Renal cortex interstitium (tissue), 11 donors: ENCODE measurements around the gene POU2F2. TPM values are rescaled to one million over a fixed set of nuclear protein-coding genes. Genes with fewer than 3 reads are reported as not detected.
A peak's percentile ranks its signal among the peaks of the same experiment; 100 is the strongest.
"Not testable (repeated sequence)": the region's sequence is repeated elsewhere in the genome, so short reads cannot be mapped to it uniquely, and the experiment has no call there.

ENCODE experiments used
- DNase-seq, 11 donors: peaks; one replicate each; pipeline ENCODE4 v3.0.0-alpha.2; 2013; ENCODE audit warnings: low read depth in 9 of 11, low spot score in 4 of 11; ENCODE audit errors: extremely low read depth in 1 of 11
- polyA plus RNA-seq, 3 donors: library from polyadenylated mRNA; unstranded; fragments of 120-200 nt; gene quantifications; one replicate each; pipeline ENCODE4 v1.2.1, GENCODE V29; 2013; ENCODE audit not compliant: insufficient read length in 3 of 3

Gene POU2F2
- polyA plus RNA-seq, 3 donors = 0.67 to 1.3 (median 0.92) TPM

- DNase-seq = no peak
Observed at GRCh38 chr19:42111811-42112210, 20.4 kb downstream of the POU2F2 start.

GRCh38 chr19:42111384-42111783, 20.9 kb downstream of the POU2F2 start:
- DNase-seq = no peak

- DNase-seq = no peak
Observed at GRCh38 chr19:42110658-42111057, 21.6 kb downstream of the POU2F2 start.

- no peak for DNase-seq
Observed at GRCh38 chr19:42109896-42110295, 22.4 kb downstream of the POU2F2 start.

GRCh38 chr19:42108527-42109389, 23.5 kb downstream of the POU2F2 start:
- peak in 10 of 11 donors; percentile 19 to 65 (median 54) for DNase-seq

GRCh38 chr19:42105368-42105767, 26.9 kb downstream of the POU2F2 start:
- no peak for DNase-seq

- DNase-seq = no peak
Observed at GRCh38 chr19:42102877-42103276, 29.4 kb downstream of the POU2F2 start.

- not testable (repeated sequence) for DNase-seq
Observed at GRCh38 chr19:42100241-42100640, 32.0 kb downstream of the POU2F2 start.

- DNase-seq = no peak
Observed at GRCh38 chr19:42099336-42099925, 32.8 kb downstream of the POU2F2 start.

GRCh38 chr19:42098781-42099180, 33.5 kb downstream of the POU2F2 start:
- DNase-seq = no peak

GRCh38 chr19:42097461-42097860, 34.8 kb downstream of the POU2F2 start:
- DNase-seq = no peak

GRCh38 chr19:42096255-42096837, 35.9 kb downstream of the POU2F2 start:
- DNase-seq = no peak

GRCh38 chr19:42095814-42096230, 36.4 kb downstream of the POU2F2 start:
- no peak for DNase-seq

GRCh38 chr19:42095142-42095813, 37.0 kb downstream of the POU2F2 start:
- no peak for DNase-seq

- no peak for DNase-seq
Observed at GRCh38 chr19:42093926-42094325, 38.3 kb downstream of the POU2F2 start.

- DNase-seq = no peak
Observed at GRCh38 chr19:42093505-42093904, 38.7 kb downstream of the POU2F2 start.

GRCh38 chr19:42092350-42092749, 39.9 kb downstream of the POU2F2 start:
- DNase-seq = no peak

- no peak for DNase-seq
Observed at GRCh38 chr19:42091742-42092141, 40.5 kb downstream of the POU2F2 start.

GRCh38 chr19:42091300-42091699, 40.9 kb downstream of the POU2F2 start:
- no peak for DNase-seq

GRCh38 chr19:42090672-42091071, 41.6 kb downstream of the POU2F2 start:
- no peak for DNase-seq
